Frontal cortex (tissue), 4 donors: ENCODE data around the gene LPP. TPM values are rescaled to one million over a fixed set of nuclear protein-coding genes. Genes with fewer than 3 reads are reported as not detected.

Experiments
- DNase-seq, 2 donors: peaks; one replicate each; pipeline ENCODE4 v3.0.0; 2012; ENCODE audit warnings: low spot score in 2 of 2
- FAIRE-seq: peaks from 2 replicates; lab custom pipeline; 2012; peaks lifted over from hg19 to GRCh38; lab: Jason Lieb, UNC
- total RNA-seq: library from RNA; depleted of rRNA; stranded (reverse); fragments of >200 nt; gene quantifications from one replicate; pipeline ENCODE4 v1.2.3, GENCODE V29; 2014
- donor health status: control.
- donor health status: control.
- donor health status: control.

Gene LPP
- total RNA-seq, 1 donor from 2014 or later, result 6.5 TPM

- DNase-seq (no peak), FAIRE-seq (no peak)
Observed at GRCh38 chr3:188264226-188265207, 110.6 kb downstream of the LPP start.

- DNase-seq, result no peak
- no peak for FAIRE-seq
Observed at GRCh38 chr3:188266562-188267274, 112.8 kb downstream of the LPP start.

- DNase-seq (no peak), FAIRE-seq (no peak)
Observed at GRCh38 chr3:188267790-188268335, 113.9 kb downstream of the LPP start.

- FAIRE-seq, result no peak
- no peak for DNase-seq
Observed at GRCh38 chr3:188268336-188268735, 114.4 kb downstream of the LPP start.

GRCh38 chr3:188269040-188269439 is 115.1 kb downstream of the LPP start:
- DNase-seq, result no peak
- no peak for FAIRE-seq

- no peak for DNase-seq
- FAIRE-seq, result no peak
Observed at GRCh38 chr3:188270423-188270972, 116.5 kb downstream of the LPP start.

GRCh38 chr3:188271226-188271914 is 117.4 kb downstream of the LPP start:
- DNase-seq (no peak), FAIRE-seq (no peak)

GRCh38 chr3:188272481-188273372 is 118.8 kb downstream of the LPP start:
- DNase-seq (no peak), FAIRE-seq (no peak)

- DNase-seq (no peak), FAIRE-seq (no peak)
Observed at GRCh38 chr3:188274249-188274915, 120.4 kb downstream of the LPP start.

- DNase-seq (no peak), FAIRE-seq (no peak)
Observed at GRCh38 chr3:188276375-188276774, 122.4 kb downstream of the LPP start.

GRCh38 chr3:188278717-188279324 is 124.9 kb downstream of the LPP start:
- no peak for DNase-seq
- FAIRE-seq, result no peak

- FAIRE-seq (no peak), DNase-seq (no peak)
Observed at GRCh38 chr3:188279502-188280335, 125.8 kb downstream of the LPP start.

- no peak for DNase-seq
- no peak for FAIRE-seq
Observed at GRCh38 chr3:188280627-188281026, 126.7 kb downstream of the LPP start.

GRCh38 chr3:188282871-188283270 is 128.9 kb downstream of the LPP start:
- DNase-seq (no peak), FAIRE-seq (no peak)

GRCh38 chr3:188283347-188283746 is 129.4 kb downstream of the LPP start:
- FAIRE-seq (no peak), DNase-seq (no peak)

GRCh38 chr3:188284455-188285212 is 130.7 kb downstream of the LPP start:
- FAIRE-seq, result no peak
- DNase-seq, result no peak
